Neural crest cell (in vitro differentiated cells): ENCODE data around the gene DHRS12. TPM values are rescaled to one million over a fixed set of nuclear protein-coding genes. Genes with fewer than 3 reads are reported as not detected.

ENCODE experiments used
- DNase-seq: peaks from one replicate; pipeline ENCODE4 v3.0.0; 2021; ENCODE audit warnings: low read depth, mixed read lengths, low spot score
- H3K27ac Mint-ChIP-seq: one replicate; pipeline ENCODE4 v1.8.0; 2021; ENCODE audit warnings: mild to moderate bottlenecking, mixed read lengths; ENCODE audit not compliant: unreplicated experiment
- H3K27me3 Mint-ChIP-seq: 2 replicates; pipeline ENCODE4 v1.8.0; 2021; ENCODE audit warnings: low read depth, mild to moderate bottlenecking, mixed read lengths
- H3K36me3 Mint-ChIP-seq: 2 replicates; pipeline ENCODE4 v1.8.0; 2021; ENCODE audit warnings: low read depth, mild to moderate bottlenecking, mixed read lengths
- H3K4me1 Mint-ChIP-seq: 2 replicates; pipeline ENCODE4 v1.8.0; 2021; ENCODE audit warnings: mixed read lengths
- H3K4me3 Mint-ChIP-seq: one replicate; pipeline ENCODE4 v1.8.0; 2021; ENCODE audit warnings: mild to moderate bottlenecking, mixed read lengths
- H3K9me3 Mint-ChIP-seq: 2 replicates; pipeline ENCODE4 v1.8.0; 2021; ENCODE audit warnings: mixed read lengths
- total RNA-seq: library from RNA; stranded (reverse); gene quantifications from 2 replicates; pipeline ENCODE4 v1.2.1, GENCODE V29; 2021
- TF ChIP-seq, protein P1 (sequence below): fragments of 200-600 bp; sonication (generic); conservative IDR thresholded peaks from 2 replicates; pipeline ENCODE4 v1.5.0; 2021; ENCODE audit warnings: antibody characterized with exemption, mild to moderate bottlenecking

The DHRS12 gene
- total RNA-seq, 1 donor from 2014 or later, result 9.3 TPM

GRCh38 chr13:51832471-51833152 lies 28.6 kb upstream of the DHRS12 start:
- Mint-ChIP-seq H3K36me3 (no peaks in the 10 kb centered on the region), H3K9me3 (no peaks in the 10 kb centered on the region), H3K27me3 (no peaks in the 10 kb centered on the region), H3K4me3 (no peak overlapping the region), H3K4me1 (no peaks in the 10 kb centered on the region), H3K27ac (peak overlapping the region; percentile 14)
- no peak for DNase-seq
- TF ChIP-seq, protein P1, sequence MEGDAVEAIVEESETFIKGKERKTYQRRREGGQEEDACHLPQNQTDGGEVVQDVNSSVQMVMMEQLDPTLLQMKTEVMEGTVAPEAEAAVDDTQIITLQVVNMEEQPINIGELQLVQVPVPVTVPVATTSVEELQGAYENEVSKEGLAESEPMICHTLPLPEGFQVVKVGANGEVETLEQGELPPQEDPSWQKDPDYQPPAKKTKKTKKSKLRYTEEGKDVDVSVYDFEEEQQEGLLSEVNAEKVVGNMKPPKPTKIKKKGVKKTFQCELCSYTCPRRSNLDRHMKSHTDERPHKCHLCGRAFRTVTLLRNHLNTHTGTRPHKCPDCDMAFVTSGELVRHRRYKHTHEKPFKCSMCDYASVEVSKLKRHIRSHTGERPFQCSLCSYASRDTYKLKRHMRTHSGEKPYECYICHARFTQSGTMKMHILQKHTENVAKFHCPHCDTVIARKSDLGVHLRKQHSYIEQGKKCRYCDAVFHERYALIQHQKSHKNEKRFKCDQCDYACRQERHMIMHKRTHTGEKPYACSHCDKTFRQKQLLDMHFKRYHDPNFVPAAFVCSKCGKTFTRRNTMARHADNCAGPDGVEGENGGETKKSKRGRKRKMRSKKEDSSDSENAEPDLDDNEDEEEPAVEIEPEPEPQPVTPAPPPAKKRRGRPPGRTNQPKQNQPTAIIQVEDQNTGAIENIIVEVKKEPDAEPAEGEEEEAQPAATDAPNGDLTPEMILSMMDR, result peak; percentile 39

DNA sequence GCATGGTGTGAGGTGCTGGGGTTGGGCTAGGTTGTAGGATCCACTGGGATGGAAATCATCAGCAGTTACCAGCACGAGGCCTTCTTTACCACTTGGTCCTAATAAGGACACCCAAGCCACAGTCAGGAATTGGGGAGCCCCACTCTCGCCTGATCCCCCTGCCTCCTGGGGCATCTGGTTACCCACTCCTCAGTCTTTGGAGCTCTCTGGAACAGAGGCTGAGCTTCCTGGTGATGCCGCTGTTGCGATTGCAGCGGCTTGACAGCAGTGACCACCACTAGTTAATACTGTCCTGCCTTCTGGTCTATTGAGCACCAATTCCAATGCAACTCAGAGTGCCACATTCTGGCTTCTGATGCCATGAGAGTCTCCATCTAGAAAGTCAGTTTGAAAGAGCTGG lies 27.6 kb upstream of the DHRS12 start:
- H3K27me3 Mint-ChIP-seq, result no peaks in the 10 kb centered on the region
- TF ChIP-seq, protein P1, result no peak
- no peak for DNase-seq
- H3K36me3 Mint-ChIP-seq, result no peaks in the 10 kb centered on the region
- H3K4me3 Mint-ChIP-seq, result no peak overlapping the region
- H3K9me3 Mint-ChIP-seq, result no peaks in the 10 kb centered on the region
- H3K27ac Mint-ChIP-seq, result no peak overlapping the region
- no peaks in the 10 kb centered on the region for H3K4me1 Mint-ChIP-seq

DNA sequence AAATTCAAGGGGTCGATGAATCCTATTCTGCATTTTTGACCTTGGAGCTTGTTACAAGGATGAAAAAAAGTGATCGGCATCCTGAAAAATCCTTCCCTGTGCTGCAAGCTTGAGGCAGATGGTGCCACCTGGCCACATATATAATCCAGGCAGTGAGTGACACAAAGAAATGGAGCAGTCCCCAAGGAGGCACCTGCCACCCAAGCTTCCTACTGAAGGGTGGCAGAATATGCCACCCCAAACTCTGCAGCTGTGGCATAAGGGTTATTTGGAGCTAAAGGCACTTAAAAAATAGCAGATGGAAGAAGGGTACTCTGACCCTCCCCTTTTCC lies 25.6 kb upstream of the DHRS12 start:
- Mint-ChIP-seq H3K4me1 (no peaks in the 10 kb centered on the region), H3K36me3 (no peaks in the 10 kb centered on the region), H3K27me3 (no peaks in the 10 kb centered on the region), H3K9me3 (no peaks in the 10 kb centered on the region), H3K4me3 (no peak overlapping the region), H3K27ac (no peak overlapping the region)
- no peak for DNase-seq
- TF ChIP-seq, protein P1, result no peak

GRCh38 chr13:51828730-51829567 lies 25.0 kb upstream of the DHRS12 start:
- H3K27ac Mint-ChIP-seq, result no peak overlapping the region
- H3K4me1 Mint-ChIP-seq, result no peaks in the 10 kb centered on the region
- H3K4me3 Mint-ChIP-seq, result no peak overlapping the region
- TF ChIP-seq, protein P1, result no peak
- no peak for DNase-seq
- no peaks in the 10 kb centered on the region for H3K36me3 Mint-ChIP-seq
- no peaks in the 10 kb centered on the region for H3K27me3 Mint-ChIP-seq
- H3K9me3 Mint-ChIP-seq, result no peaks in the 10 kb centered on the region

DNA sequence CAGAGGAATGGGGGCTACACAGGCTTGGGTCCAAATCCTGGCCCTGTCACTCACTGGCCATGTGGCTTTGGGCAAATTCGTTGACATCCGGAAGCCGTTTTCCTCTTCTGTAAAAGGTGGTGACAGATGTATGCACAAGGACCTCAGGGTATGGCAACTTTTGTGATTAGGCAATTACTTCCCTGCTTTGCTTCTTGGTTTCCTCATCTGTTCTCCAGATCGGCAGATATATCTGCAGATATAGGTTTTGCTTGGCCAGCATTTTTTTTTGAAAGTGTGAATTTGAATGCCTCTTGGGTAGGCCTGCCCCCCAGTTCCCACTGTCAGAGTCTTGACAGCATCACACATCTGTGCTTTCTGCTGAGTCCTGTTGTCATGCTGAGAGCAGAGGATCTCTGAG lies 23.3 kb upstream of the DHRS12 start:
- no peaks in the 10 kb centered on the region for H3K4me1 Mint-ChIP-seq
- no peak overlapping the region for H3K4me3 Mint-ChIP-seq
- no peaks in the 10 kb centered on the region for H3K9me3 Mint-ChIP-seq
- H3K27ac Mint-ChIP-seq, result peak overlapping the region; percentile 35
- TF ChIP-seq, protein P1, result no peak
- no peaks in the 10 kb centered on the region for H3K27me3 Mint-ChIP-seq
- no peaks in the 10 kb centered on the region for H3K36me3 Mint-ChIP-seq
- no peak for DNase-seq
